GM12878 (cell line): ENCODE measurements around the gene PATJ. TPM values are rescaled to one million over a fixed set of nuclear protein-coding genes. Genes with fewer than 3 reads are reported as not detected.

Source experiments
- ATAC-seq: fragments of 200-7000 bp; cut with Tn5 transposase; 3 replicates; pipeline ENCODE4 v1.9.1; 2020; ENCODE audit warnings: mild to moderate bottlenecking, moderate library complexity
- BruUV-seq: library from RNA; stranded (reverse); fragments of 400-500 nt; replicated peaks from 2 replicates; lab custom pipeline; 2021; lab: Mats Ljungman, UMichigan
- CTCF ChIA-PET: fragments of 300-600 bp; sonication (Branson Sonifier 250); formaldehyde crosslinking; extraction: SDS; loops from one replicate; lab custom pipeline; 2021; ENCODE audit warnings: inconsistent platforms; lab: Yijun Ruan, JAX
- POLR2A ChIA-PET: fragments of 350-600 bp; formaldehyde crosslinking; extraction: SDS; loops from one replicate; lab custom pipeline; 2021; ENCODE audit warnings: inconsistent platforms; lab: Charles Lee
- RAD21 ChIA-PET: fragments of 300-600 bp; sonication (Branson Sonifier 250); formaldehyde crosslinking; loops from one replicate; lab custom pipeline; 2023; ENCODE audit warnings: antibody characterized with exemption; ENCODE audit not compliant: unreplicated experiment; lab: Charles Lee
- SMC1A ChIA-PET: fragments of 300-600 bp; sonication (Branson Sonifier 250); formaldehyde crosslinking; loops from one replicate; lab custom pipeline; 2023; ENCODE audit not compliant: unreplicated experiment, uncharacterized antibody; lab: Charles Lee
- DNase-seq: peaks from one replicate; pipeline ENCODE4 v3.0.0-alpha.2; 2011; ENCODE audit warnings: low read depth, low spot score
- FAIRE-seq: peaks from 3 replicates; lab custom pipeline; 2011; peaks lifted over from hg19 to GRCh38; lab: Jason Lieb, UNC
- H2AFZ ChIP-seq: 2 replicates; pipeline ENCODE4 v1.6.0; 2011; ENCODE audit warnings: low read depth, low read length, control low read depth; ENCODE audit not compliant: control insufficient read depth
- H3K27ac ChIP-seq: 2 replicates; pipeline ENCODE4 v1.5.1; 2011; ENCODE audit warnings: control low read depth; ENCODE audit not compliant: control insufficient read depth, insufficient read depth
- H3K27me3 ChIP-seq, 2 experiments: replicated peaks in 1 of 2; 2 replicates each; pipeline versions ENCODE4 v1.6.0 to v1.6.1; 2011; ENCODE audit warnings: low read length in 1 of 2; ENCODE audit not compliant: control insufficient read depth in 2 of 2, insufficient read depth in 2 of 2
- H3K36me3 ChIP-seq, 2 experiments: 2 replicates each; pipeline ENCODE4 v1.5.1; 2011; ENCODE audit warnings: low read length in 1 of 2; ENCODE audit not compliant: control insufficient read depth in 2 of 2, insufficient read depth in 2 of 2
- H3K4me1 ChIP-seq: 2 replicates; pipeline ENCODE4 v1.6.1; 2011; ENCODE audit warnings: mild to moderate bottlenecking, low read length, moderate library complexity, mixed read lengths; ENCODE audit not compliant: control insufficient read depth, insufficient read depth
- H3K4me2 ChIP-seq: 2 replicates; pipeline ENCODE4 v1.6.0; 2011; ENCODE audit warnings: control low read depth; ENCODE audit not compliant: control insufficient read depth, insufficient read depth
- H3K4me3 ChIP-seq: fragments of 200-600 bp; sonication (generic); 2 replicates; pipeline ENCODE4 v1.5.1; 2016
- H3K79me2 ChIP-seq: 2 replicates; pipeline ENCODE4 v1.6.0; 2011; ENCODE audit warnings: low read length; ENCODE audit not compliant: control insufficient read depth, insufficient read depth
- H3K9ac ChIP-seq: 2 replicates; pipeline ENCODE4 v1.8.0; 2011; ENCODE audit warnings: low read length, control low read depth, mixed read lengths; ENCODE audit not compliant: control insufficient read depth, insufficient read depth
- H3K9me3 ChIP-seq: replicated peaks from 3 replicates; pipeline ENCODE4 v1.5.1; 2011; ENCODE audit warnings: mild to moderate bottlenecking, low read length; ENCODE audit not compliant: control insufficient read depth, insufficient read depth
- H4K20me1 ChIP-seq: 2 replicates; pipeline ENCODE4 v1.6.0; 2011; ENCODE audit not compliant: control insufficient read depth, insufficient read depth
- EGR1 ChIP-seq, 2 experiments: IDR thresholded peaks; 1 replicate in 1 of 2; 2 replicates in 1 of 2; pipeline ENCODE4 v1.6.1; 2011 to 2012; ENCODE audit warnings: low read depth in 2 of 2, low read length in 2 of 2, borderline replicate concordance in 1 of 2, mild to moderate bottlenecking in 1 of 2, moderate library complexity in 1 of 2
- FOXK2 ChIP-seq: fragments of 450-650 bp; IDR thresholded peaks from 2 replicates; pipeline ENCODE4 v1.6.1; 2017; ENCODE audit warnings: mild to moderate bottlenecking, moderate library complexity
- GABPA ChIP-seq: IDR thresholded peaks from 2 replicates; pipeline ENCODE4 v1.6.1; 2014; ENCODE audit warnings: antibody characterized with exemption, low read depth, mild to moderate bottlenecking, inconsistent platforms
- HCFC1 ChIP-seq: fragments of 150-350 bp; IDR thresholded peaks from 2 replicates; pipeline ENCODE4 v1.6.1; 2014; ENCODE audit warnings: low read length
- MXI1 ChIP-seq: fragments of 150-350 bp; IDR thresholded peaks from 2 replicates; pipeline ENCODE4 v1.6.1; 2011; ENCODE audit warnings: low read depth, mild to moderate bottlenecking, inconsistent platforms, low read length, improper control_type of control experiment
- NFXL1 ChIP-seq: fragments of 450-650 bp; IDR thresholded peaks from 2 replicates; pipeline ENCODE4 v1.6.1; 2017; ENCODE audit warnings: antibody characterized with exemption, mild to moderate bottlenecking, borderline replicate concordance
- POU2F2 ChIP-seq: IDR thresholded peaks from 3 replicates; pipeline ENCODE4 v1.6.1; 2011; ENCODE audit warnings: low read depth, mild to moderate bottlenecking, low read length, borderline replicate concordance
- RAD21 ChIP-seq: IDR thresholded peaks from 2 replicates; pipeline ENCODE4 v1.6.1; 2011; ENCODE audit warnings: mild to moderate bottlenecking, low read depth, low read length, moderate library complexity; ENCODE audit not compliant: insufficient read depth
- RAD51 ChIP-seq: fragments of 450-650 bp; IDR thresholded peaks from 2 replicates; pipeline ENCODE4 v1.6.1; 2016; ENCODE audit warnings: moderate library complexity, mild to moderate bottlenecking, inconsistent platforms
- RBBP5 ChIP-seq: fragments of 200-600 bp; sonication (generic); conservative IDR thresholded peaks from 2 replicates; pipeline ENCODE4 v1.6.1; 2016
- SMC3 ChIP-seq: IDR thresholded peaks from 2 replicates; pipeline ENCODE4 v1.6.1; 2011; ENCODE audit warnings: low read length, improper control_type of control experiment, borderline replicate concordance
- YY1 ChIP-seq: IDR thresholded peaks from 2 replicates; pipeline ENCODE4 v1.6.1; 2011; ENCODE audit warnings: low read depth, mild to moderate bottlenecking, low read length
- ZNF274 ChIP-seq: IDR thresholded peaks from one replicate; pipeline ENCODE4 v1.8.0; 2011; ENCODE audit not compliant: insufficient read length, insufficient read depth
- ZZZ3 ChIP-seq: IDR thresholded peaks from 2 replicates; pipeline ENCODE4 v1.6.1; 2011; ENCODE audit warnings: low read depth; ENCODE audit not compliant: control insufficient read depth, insufficient read length
- WGBS: methylation state at CpG from one replicate; pipeline ENCODE4 v1.1.6; 2016; ENCODE audit warnings: low lambda C conversion rate; ENCODE audit not compliant: insufficient replicate concordance, insufficient coverage; ENCODE audit errors: missing lambda C conversion rate; 5-methylcytosine and 5-hydroxymethylcytosine counted together
- in situ Hi-C: fragments of 300-500 bp; cut with MboI; formaldehyde crosslinking; loops from 9 replicates; pipeline ENCODE4 v1.14.3; 2018; ENCODE audit warnings: mixed read lengths
- intact Hi-C: fragments of 100-400 bp; cut with micrococcal nuclease; formaldehyde crosslinking; loops from one replicate; pipeline ENCODE4 v1.14.2; 2022; ENCODE audit not compliant: unreplicated experiment
- polyA plus RNA-seq, 11 experiments: library from polyadenylated mRNA; depleted of rRNA in 4 of 11; unstranded in 6 of 11; stranded (reverse) in 5 of 11; fragments of >200 nt; fragmentation: Nextera tagmentation in 4 of 11; fragmentation: Illumina TruSeq in 1 of 11; extraction: Ambion mirVana in 4 of 11; extraction: Trizol in 1 of 11; gene quantifications; 1 replicate in 1 of 11; 2 replicates in 10 of 11; pipeline versions ENCODE4 v1.2.1 to v1.2.3, GENCODE V29; 2011 to 2016; ENCODE audit warnings: inconsistent platforms in 2 of 11, missing spikeins in 2 of 11, low read depth in 1 of 11
- total RNA-seq, 4 experiments: library from RNA; depleted of rRNA in 3 of 4; stranded (reverse); fragments of >200 nt in 3 of 4; fragmentation: Illumina TruSeq in 1 of 4; extraction: Trizol in 1 of 4; gene quantifications; 2 replicates each; pipeline versions ENCODE4 v1.2.1 to v1.2.3, GENCODE V29; 2013 to 2021
- TF ChIP-seq, protein P1 (sequence below), 3 experiments: IDR thresholded peaks in 2 of 3; conservative IDR thresholded peaks in 1 of 3; 2 replicates each; pipeline ENCODE4 v1.5.1; 2011; ENCODE audit warnings: low read depth in 3 of 3, low read length in 3 of 3, mild to moderate bottlenecking in 3 of 3, control low read depth in 2 of 3, moderate library complexity in 2 of 3, inconsistent platforms in 1 of 3, mixed read lengths in 1 of 3; ENCODE audit not compliant: control insufficient read depth in 2 of 3, insufficient read depth in 1 of 3; ENCODE audit errors: extremely low read depth in 1 of 3
- TF ChIP-seq, protein P2 (sequence below): IDR thresholded peaks from 2 replicates; pipeline ENCODE4 v1.6.1; 2012; ENCODE audit warnings: low read depth, low read length, improper control_type of control experiment
- TF ChIP-seq, protein P3 (sequence below): fragments of 450-650 bp; IDR thresholded peaks from 2 replicates; pipeline ENCODE4 v1.6.1; 2016; ENCODE audit warnings: mild to moderate bottlenecking
- TF ChIP-seq, protein P4 (sequence below): fragments of 450-650 bp; formaldehyde crosslinking; IDR thresholded peaks from 2 replicates; pipeline ENCODE4 v1.5.0; 2022; ENCODE audit warnings: mild to moderate bottlenecking, missing genetic modification characterization

The PATJ gene
- total and polyA plus RNA-seq, 10 of the 15 experiments (the other 5 are each of a cell fraction or from before 2014, with no cell fraction given) = 2.8 to 13.9 (median 6.9) TPM

DNA sequence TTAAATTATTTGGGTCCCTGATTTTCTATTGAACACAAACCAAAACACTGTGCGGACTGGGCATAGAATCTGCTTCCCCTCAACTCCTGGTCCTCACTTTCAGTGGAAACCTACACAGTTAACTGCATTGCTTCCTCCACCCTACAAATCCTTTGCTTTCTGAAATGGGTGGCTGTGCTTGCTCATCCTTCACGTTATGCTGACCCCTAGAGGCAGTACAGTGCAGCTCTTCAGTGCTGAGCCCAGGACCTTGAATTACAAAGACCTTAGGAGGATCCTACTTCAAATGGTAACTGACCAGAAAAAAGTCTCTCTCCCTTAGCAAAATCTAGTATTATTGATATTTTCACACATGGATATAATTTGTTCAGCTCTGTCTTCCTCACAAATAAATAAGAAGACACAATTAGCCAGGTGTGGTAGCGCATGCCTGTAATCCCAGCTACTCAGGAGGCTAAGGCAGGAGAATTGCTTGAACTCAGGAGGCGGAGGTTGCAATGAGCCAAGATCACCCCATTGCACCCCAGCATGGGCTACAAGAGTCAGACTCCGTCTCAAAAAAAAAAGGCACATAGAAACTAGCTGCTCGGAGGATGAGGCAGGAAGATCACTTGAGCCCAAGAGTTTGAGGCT lies 388.9 kb downstream of the PATJ start:
- ATAC-seq = peak; percentile 99
- POLR2A ChIA-PET = no interaction called here
- Histone ChIP-seq H3K4me2 (no peak overlapping the region), H3K79me2 (no peaks in the 10 kb centered on the region), H3K27ac (no peak overlapping the region), H3K9me3 (no peaks in the 10 kb centered on the region), H3K36me3 (no peaks in the 10 kb centered on the region), H3K27me3 (no peaks in the 10 kb centered on the region), H3K9ac (no peak overlapping the region), H2AFZ (no peak overlapping the region), H4K20me1 (no peaks in the 10 kb centered on the region), H3K4me3 (no peak overlapping the region), H3K4me1 (no peaks in the 10 kb centered on the region)
- BruUV-seq = no TSS peak
- no peak for DNase-seq
- WGBS = 44% methylated on average over 6 of the region's 6 CpGs
- SMC1A ChIA-PET = interaction anchor here (0.6 to 2.2 kb wide), 5 partner anchors 15 to 48 kb away, joined by 3 to 16 read pairs (median 4); no protein-coding TSS in a partner anchor
- CTCF ChIA-PET = interaction anchor here (0.7 to 7.5 kb wide), 23 partner anchors 9 to 774 kb away, joined by 3 to 95 read pairs (median 4); no protein-coding TSS in a partner anchor
- in situ Hi-C loops = no loop called here
- FAIRE-seq = peak; percentile 93
- intact Hi-C loops = loop anchor here (1.0 kb wide), 1 partner anchor 49 kb away; no protein-coding TSS in a partner anchor
- RAD21 ChIA-PET = interaction anchor here (1.1 to 1.4 kb wide), 2 partner anchors 13 to 48 kb away, joined by 5 to 14 read pairs; no protein-coding TSS in a partner anchor
- TF ChIP-seq, protein P1, sequence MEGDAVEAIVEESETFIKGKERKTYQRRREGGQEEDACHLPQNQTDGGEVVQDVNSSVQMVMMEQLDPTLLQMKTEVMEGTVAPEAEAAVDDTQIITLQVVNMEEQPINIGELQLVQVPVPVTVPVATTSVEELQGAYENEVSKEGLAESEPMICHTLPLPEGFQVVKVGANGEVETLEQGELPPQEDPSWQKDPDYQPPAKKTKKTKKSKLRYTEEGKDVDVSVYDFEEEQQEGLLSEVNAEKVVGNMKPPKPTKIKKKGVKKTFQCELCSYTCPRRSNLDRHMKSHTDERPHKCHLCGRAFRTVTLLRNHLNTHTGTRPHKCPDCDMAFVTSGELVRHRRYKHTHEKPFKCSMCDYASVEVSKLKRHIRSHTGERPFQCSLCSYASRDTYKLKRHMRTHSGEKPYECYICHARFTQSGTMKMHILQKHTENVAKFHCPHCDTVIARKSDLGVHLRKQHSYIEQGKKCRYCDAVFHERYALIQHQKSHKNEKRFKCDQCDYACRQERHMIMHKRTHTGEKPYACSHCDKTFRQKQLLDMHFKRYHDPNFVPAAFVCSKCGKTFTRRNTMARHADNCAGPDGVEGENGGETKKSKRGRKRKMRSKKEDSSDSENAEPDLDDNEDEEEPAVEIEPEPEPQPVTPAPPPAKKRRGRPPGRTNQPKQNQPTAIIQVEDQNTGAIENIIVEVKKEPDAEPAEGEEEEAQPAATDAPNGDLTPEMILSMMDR (IDR thresholded peaks at IDR 0.05 in 2 of 3, conservative IDR thresholded peaks at IDR 0.05 in 1 of 3; ENCODE audit: control insufficient read depth in 2 of 3, extremely low read depth in 1 of 3, insufficient read depth in 1 of 3, low read depth in 3 of 3, low read length in 3 of 3) = peak; percentile 86 to 96 (median 96)
- TF ChIP-seq, protein P2, sequence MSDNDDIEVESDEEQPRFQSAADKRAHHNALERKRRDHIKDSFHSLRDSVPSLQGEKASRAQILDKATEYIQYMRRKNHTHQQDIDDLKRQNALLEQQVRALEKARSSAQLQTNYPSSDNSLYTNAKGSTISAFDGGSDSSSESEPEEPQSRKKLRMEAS = no peak
- TF ChIP-seq NFXL1 (no peak), RBBP5 (no peak), MXI1 (no peak), RAD21 (peak; percentile 82), RAD51 (no peak), HCFC1 (no peak), ZZZ3 (no peak), FOXK2 (no peak), GABPA (no peak), ZNF274 (no peak), YY1 (peak; percentile 54), EGR1 (IDR thresholded peaks at IDR 0.05; ENCODE audit: borderline replicate concordance in 1 of 2, low read depth in 2 of 2, low read length in 2 of 2) (no peak), SMC3 (peak; percentile 30; the same call in 1 of the 2 replicates), POU2F2 (no peak)
- TF ChIP-seq, protein P3, sequence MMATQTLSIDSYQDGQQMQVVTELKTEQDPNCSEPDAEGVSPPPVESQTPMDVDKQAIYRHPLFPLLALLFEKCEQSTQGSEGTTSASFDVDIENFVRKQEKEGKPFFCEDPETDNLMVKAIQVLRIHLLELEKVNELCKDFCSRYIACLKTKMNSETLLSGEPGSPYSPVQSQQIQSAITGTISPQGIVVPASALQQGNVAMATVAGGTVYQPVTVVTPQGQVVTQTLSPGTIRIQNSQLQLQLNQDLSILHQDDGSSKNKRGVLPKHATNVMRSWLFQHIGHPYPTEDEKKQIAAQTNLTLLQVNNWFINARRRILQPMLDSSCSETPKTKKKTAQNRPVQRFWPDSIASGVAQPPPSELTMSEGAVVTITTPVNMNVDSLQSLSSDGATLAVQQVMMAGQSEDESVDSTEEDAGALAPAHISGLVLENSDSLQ = no peak
- TF ChIP-seq, protein P4, sequence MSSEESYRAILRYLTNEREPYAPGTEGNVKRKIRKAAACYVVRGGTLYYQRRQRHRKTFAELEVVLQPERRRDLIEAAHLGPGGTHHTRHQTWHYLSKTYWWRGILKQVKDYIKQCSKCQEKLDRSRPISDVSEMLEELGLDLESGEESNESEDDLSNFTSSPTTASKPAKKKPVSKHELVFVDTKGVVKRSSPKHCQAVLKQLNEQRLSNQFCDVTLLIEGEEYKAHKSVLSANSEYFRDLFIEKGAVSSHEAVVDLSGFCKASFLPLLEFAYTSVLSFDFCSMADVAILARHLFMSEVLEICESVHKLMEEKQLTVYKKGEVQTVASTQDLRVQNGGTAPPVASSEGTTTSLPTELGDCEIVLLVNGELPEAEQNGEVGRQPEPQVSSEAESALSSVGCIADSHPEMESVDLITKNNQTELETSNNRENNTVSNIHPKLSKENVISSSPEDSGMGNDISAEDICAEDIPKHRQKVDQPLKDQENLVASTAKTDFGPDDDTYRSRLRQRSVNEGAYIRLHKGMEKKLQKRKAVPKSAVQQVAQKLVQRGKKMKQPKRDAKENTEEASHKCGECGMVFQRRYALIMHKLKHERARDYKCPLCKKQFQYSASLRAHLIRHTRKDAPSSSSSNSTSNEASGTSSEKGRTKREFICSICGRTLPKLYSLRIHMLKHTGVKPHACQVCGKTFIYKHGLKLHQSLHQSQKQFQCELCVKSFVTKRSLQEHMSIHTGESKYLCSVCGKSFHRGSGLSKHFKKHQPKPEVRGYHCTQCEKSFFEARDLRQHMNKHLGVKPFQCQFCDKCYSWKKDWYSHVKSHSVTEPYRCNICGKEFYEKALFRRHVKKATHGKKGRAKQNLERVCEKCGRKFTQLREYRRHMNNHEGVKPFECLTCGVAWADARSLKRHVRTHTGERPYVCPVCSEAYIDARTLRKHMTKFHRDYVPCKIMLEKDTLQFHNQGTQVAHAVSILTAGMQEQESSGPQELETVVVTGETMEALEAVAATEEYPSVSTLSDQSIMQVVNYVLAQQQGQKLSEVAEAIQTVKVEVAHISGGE (CRISPR knock-in tag) = no peak
